HL-60 (cell line): ENCODE data around the gene GPS1.

Experiments used
- POLR2AphosphoS5 ChIP-seq: IDR thresholded peaks from 2 replicates; pipeline ENCODE4 v1.6.1; 2012; ENCODE audit warnings: low read depth
- TF ChIP-seq, protein P1 (sequence below): IDR thresholded peaks from one replicate; pipeline ENCODE4 v1.5.1; 2011; ENCODE audit warnings: low read length, control low read depth, inconsistent platforms; ENCODE audit not compliant: insufficient read depth

DNA sequence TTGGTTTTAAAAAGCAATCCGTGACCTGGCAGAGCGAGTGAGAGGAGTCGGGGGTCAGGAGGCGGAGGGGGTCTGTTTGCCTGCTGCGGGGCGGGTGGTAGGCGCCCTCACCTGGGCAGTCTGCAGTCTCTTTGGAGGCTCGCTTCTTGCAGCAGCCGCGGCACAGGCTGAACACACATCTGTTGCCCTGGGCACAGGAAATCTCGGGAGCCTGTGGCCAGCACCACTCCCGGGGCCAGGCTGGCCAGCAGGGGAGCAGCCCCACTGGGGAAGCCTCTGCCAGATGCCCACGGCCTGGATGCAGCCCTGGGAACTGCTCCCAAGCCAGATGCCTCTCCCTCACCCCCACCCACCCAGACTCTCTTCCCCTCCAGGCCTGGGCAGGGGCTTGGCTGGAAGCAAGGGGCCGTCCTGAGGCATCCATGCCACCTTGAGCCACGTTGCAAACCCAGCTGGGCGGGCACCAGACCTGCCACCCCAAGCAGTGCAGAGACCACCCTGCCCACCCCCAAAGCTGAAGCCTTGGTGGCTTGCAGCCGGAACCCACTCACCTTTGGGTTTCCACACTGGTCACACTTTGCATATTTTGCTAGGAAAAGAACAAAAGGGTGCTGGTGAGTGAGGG lies 6.6 kb downstream of the GPS1 start:
- TF ChIP-seq, protein P1, sequence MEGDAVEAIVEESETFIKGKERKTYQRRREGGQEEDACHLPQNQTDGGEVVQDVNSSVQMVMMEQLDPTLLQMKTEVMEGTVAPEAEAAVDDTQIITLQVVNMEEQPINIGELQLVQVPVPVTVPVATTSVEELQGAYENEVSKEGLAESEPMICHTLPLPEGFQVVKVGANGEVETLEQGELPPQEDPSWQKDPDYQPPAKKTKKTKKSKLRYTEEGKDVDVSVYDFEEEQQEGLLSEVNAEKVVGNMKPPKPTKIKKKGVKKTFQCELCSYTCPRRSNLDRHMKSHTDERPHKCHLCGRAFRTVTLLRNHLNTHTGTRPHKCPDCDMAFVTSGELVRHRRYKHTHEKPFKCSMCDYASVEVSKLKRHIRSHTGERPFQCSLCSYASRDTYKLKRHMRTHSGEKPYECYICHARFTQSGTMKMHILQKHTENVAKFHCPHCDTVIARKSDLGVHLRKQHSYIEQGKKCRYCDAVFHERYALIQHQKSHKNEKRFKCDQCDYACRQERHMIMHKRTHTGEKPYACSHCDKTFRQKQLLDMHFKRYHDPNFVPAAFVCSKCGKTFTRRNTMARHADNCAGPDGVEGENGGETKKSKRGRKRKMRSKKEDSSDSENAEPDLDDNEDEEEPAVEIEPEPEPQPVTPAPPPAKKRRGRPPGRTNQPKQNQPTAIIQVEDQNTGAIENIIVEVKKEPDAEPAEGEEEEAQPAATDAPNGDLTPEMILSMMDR = no peak
- TF ChIP-seq POLR2AphosphoS5 = no peak
